Ecto neural progenitor cell (in vitro differentiated cells): Measurements from ENCODE around the gene MANSC4.
"Not testable (repeated sequence)": the region's sequence is repeated elsewhere in the genome, so short reads cannot be mapped to it uniquely, and the experiment has no call there.

Experiments used
- DNase-seq: peaks from one replicate; pipeline ENCODE4 v3.0.0-alpha.2; 2018; ENCODE audit warnings: low spot score

The MANSC4 gene

DNA sequence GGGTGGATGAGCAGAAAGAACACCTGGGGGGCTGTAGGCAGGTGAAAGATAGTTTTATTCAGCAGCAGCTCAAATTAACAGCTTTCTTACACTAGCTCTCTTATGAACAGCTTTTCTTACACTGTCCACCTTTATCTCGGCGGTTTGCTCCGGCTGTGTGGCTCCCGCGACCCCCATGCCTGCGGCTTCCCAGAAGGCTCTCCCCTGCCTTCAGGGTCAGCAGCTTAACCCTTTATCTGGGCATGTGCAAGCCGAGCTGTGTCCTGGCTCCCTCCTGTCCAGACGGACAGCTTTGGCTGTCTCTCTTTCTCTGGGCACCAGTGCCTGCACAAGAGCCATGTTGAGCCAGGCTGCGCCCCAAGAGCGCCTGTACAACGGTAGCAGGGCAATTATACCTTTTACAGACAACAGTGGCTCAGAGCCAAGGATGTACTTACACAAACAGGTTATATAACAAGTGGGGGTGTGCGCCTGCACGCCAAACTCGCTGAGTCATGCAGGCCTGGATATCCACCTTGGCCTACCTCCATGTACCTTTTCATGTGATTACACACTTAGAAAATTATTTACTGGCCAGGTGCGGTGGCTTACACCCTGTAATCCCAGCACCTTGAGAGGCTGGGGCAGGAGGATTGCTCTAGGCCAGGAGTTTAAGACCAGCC, 28.5 kb downstream of the MANSC4 start:
- DNase-seq, result no peak

DNA sequence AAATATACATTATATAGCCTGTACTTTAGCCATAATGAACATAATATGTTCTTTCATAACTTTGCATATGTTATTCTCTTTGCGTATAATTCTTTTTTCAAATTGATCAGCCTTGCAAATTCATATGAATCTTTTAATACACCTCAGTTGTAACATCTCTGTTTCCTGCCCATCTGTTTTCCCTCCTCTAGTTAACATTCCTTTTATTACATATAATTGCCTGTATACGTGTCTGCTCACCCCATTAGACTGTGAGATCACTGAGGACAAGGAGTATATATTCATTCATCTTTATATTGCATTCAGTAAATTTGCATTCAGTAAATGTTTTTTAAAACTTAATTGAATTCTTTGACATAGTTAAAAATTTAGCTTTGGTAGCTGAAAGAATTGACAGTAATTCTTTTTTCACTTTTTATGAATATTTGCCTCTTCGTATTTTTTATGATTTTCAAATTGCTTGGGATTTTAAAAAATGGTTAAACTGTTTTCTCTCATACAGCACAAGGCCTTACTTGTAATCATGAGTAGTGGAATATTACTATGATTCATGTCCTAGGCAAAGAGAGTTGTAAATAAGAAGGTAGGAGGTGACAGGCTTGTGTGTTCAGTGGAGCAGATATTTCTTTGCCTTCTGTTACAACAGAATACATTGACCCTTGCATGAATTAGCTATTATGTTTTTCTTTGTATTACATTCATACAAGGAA, 32.8 kb downstream of the MANSC4 start:
- DNase-seq, result no peak

DNA sequence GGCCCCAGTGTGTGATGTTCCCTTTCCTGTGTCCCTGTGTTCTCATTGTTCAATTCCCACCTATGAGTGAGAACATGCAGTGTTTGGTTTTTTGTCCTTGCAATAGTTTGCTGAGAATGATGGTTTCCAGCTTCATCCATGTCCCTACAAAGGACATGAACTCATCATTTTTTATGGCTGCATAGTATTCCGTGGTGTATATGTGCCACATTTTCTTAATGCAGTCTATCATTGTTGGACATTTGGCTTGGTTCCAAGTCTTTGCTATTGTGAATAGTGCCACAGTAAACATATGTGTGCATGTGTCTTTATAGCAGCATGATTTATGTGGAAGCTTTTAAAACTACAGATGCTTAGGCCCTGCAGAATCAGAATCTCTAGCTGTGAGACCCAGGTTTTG, 34.3 kb downstream of the MANSC4 start:
- not testable (repeated sequence) for DNase-seq

DNA sequence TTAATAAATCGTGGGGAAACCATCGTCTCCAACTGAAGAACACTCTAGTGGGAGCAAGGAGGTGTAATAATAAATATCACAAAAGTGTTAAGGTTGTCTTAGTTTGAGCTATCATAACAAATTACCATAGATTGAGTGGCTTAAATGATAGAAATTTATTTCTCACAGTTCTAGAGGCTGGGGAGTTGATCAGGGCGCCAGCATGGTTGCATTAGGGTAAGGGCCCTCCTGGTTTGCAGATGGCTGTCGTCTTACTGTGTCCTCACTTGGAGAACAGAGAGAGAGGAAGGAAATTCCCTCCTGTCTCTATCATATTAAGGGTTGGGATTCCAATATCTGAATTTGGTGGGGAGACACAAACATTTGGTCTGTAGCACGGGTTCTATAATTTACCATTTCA, 36.4 kb downstream of the MANSC4 start:
- no peak for DNase-seq

DNA sequence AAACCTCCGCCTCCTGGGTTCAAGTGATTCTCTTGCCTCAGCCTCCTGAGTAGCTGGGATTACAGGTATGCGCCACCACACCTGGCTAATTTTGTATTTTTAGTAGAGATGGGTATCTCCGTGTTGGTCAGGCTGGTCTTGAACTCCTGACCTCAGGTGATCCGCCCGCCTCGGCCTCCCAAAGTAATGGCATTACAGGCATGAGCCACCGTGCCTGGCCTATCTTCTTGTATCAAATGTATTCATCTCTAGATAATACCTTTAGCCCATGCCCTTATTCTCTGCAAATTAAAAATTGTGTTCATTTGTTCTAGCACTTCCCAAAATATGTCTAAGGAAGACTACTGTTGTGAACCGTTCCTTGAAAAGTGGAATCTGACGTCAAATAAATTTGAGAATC, 45.7 kb downstream of the MANSC4 start:
- not testable (repeated sequence) for DNase-seq

DNA sequence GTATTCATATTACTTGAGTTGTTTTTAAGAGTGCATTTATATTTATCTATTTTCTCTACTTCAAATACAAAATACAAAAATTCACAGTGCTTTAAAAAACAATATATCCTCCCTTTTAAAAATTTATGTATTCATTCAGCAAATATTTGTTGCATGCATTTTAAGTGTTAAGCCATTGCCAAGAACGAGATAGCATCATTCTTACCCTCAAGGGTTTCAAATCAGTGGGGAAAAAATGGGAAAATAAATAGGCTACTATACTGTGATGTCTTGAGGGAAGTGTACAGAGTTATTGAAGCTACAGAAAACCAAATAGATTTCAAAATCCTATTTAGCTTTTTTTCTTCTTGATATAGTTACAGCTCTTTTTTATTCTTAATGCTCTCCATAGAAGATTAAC, 46.2 kb downstream of the MANSC4 start:
- DNase-seq, result no peak

DNA sequence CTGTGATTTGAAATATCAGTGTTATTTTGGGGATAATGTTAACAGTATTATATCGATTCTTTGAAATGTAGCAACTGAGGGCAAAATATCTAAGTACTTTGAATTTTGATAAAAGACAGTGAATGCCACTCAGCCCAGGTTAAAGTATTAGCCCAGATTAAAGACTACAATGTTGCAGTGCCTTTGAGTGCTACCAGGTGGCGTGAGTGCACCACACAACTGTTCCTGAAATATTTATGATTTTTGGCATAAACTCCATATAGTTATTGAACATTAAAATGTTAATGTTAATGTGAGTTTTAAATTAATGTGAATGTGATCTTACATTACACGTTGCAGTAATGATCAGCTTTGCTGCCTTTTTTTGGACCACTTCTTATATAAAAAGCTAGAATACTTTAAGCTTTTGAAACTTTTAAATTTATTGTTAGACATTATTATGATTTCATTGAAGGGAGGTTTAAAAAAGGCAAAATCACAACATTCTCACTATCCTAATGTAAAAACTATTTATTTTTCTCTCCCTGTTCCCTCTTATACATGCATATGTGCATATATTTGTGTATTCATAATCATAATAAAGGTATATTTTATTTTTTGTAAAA, 46.9 kb downstream of the MANSC4 start:
- no peak for DNase-seq

DNA sequence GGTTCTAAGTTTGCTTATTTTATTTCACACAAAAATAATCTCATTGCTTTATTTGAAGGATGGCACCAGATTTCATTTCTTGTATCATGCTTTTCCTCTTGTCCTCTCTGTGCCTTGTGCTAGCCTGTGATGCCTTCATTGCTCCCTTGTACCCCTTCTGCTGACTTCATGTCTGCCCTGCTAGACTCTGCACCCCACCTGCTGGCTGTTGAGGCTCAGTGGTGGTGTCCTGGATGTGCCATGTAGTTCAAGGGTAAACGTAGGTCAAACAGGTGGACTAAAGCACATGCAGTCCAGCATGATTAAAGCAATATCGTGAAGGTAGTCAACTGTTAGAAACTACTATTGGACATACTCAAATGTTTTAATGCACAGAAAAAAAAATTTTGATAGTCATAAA, 47.8 kb downstream of the MANSC4 start:
- no peak for DNase-seq

DNA sequence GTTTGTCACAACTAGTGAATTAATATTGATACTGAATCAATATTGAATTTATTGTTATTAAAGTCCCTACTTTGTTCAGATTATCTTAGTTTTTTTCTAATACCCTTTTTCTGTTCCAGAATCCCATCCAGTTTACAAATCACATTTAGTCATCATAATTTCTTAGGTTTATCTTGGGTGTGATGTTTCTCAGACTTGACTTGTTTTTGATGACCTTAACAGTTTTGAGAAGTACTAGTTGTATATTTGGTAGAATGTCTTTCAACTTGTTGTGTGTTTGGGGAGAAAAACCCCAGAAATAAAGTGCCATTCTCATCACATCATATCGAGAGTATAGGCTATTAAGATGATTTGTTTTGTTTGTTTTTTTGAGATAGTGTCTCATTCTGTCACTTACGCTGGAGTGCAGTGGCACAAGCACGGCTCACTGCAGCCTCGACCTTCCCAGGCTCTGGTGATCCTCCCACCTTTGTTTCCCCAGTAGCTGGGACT, 49.9 kb downstream of the MANSC4 start:
- no peak for DNase-seq

DNA sequence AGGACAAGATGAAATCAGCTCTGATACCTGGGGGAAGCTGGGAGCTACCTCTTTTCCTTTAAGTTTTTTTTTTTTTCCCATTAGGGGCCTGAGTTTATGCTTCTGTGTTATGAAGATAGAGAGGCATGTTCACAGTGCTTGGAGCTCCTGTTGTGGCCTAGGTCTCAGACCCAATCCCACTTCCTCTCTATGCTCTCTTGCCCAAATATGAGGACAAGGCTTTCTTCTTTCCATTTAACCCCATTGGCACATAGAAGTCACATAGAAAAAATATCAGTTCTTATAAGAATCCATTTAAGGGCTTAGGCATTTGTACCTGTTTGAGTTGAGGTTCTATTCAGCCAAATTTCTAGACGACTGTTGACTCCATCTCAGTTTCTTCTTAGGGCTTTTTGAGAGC, 56.8 kb downstream of the MANSC4 start:
- DNase-seq, result no peak
